Measurements from ENCODE around the gene NAP1L4.

Gene NAP1L4

GRCh38 chr11:2897048-2897447, 95.1 kb downstream of the NAP1L4 start:
- intact Hi-C loops (cut with DNase I; ENCODE audit: low total_unique reads): loop anchor here (10.0 kb wide), 2 partner anchors 472 to 592 kb away; partner anchors contain the start of genes C11orf21 and TSPAN32
- Histone ChIP-seq H3K4me3 (no peak overlapping the region), H3K9me3 (no peaks in the 10 kb centered on the region), H3K27ac (no peak overlapping the region), H3K4me1 (peaks cover 0 to 29% (median 20%) of the 10 kb centered on the region in 4 donors), H3K27me3 (peaks cover 0 to 8% of the 10 kb centered on the region in 2 donors), H3K36me3 (no peaks in the 10 kb centered on the region)
- TF ChIP-seq, protein P1, sequence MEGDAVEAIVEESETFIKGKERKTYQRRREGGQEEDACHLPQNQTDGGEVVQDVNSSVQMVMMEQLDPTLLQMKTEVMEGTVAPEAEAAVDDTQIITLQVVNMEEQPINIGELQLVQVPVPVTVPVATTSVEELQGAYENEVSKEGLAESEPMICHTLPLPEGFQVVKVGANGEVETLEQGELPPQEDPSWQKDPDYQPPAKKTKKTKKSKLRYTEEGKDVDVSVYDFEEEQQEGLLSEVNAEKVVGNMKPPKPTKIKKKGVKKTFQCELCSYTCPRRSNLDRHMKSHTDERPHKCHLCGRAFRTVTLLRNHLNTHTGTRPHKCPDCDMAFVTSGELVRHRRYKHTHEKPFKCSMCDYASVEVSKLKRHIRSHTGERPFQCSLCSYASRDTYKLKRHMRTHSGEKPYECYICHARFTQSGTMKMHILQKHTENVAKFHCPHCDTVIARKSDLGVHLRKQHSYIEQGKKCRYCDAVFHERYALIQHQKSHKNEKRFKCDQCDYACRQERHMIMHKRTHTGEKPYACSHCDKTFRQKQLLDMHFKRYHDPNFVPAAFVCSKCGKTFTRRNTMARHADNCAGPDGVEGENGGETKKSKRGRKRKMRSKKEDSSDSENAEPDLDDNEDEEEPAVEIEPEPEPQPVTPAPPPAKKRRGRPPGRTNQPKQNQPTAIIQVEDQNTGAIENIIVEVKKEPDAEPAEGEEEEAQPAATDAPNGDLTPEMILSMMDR (IDR thresholded peaks at IDR 0.05): no peak
- no peak for DNase-seq

DNA sequence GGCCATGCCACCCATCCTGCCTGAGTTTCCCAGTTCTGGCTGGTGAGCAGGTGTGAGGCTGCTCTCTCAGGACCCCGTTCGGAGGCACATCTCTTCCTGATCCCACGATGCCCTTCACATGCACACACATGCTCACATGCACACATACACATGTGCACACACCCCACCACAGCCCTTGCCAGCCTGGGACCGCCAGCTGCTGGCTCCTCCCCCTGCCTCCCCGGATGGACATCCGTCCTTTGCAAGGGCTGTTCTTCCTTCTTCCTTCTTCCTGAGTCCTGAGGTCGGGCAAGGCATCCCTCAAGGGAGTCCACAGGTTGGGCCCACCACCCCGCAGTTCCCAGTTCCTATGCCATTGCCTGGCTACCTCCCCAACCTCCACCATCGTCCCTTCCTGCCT, 96.1 kb downstream of the NAP1L4 start:
- H3K27ac ChIP-seq: no peak overlapping the region
- TF ChIP-seq, protein P1 (IDR thresholded peaks at IDR 0.05): no peak
- H3K4me3 ChIP-seq: no peak overlapping the region
- no peaks in the 10 kb centered on the region for H3K36me3 ChIP-seq
- H3K4me1 ChIP-seq: peaks cover 0 to 28% (median 20%) of the 10 kb centered on the region in 4 donors
- peaks cover 0 to 17% of the 10 kb centered on the region in 2 donors for H3K27me3 ChIP-seq
- DNase-seq: no peak
- intact Hi-C loops (cut with DNase I; ENCODE audit: low total_unique reads): loop anchor here (10.0 kb wide), 2 partner anchors 471 to 591 kb away; partner anchors contain the start of genes C11orf21 and TSPAN32
- no peaks in the 10 kb centered on the region for H3K9me3 ChIP-seq

All from tibial artery (tissue), 4 donors.